Trophoblast cell (in vitro differentiated cells and primary cell): ENCODE data around the gene HLA-E.
"Not testable (repeated sequence)": the region's sequence is repeated elsewhere in the genome, so short reads cannot be mapped to it uniquely, and the experiment has no call there.

ENCODE experiments used
- DNase-seq, 2 donors: peaks; one replicate each; pipeline ENCODE4 v3.0.0-alpha.2; 2016
- H2AFZ ChIP-seq: 2 replicates; pipeline ENCODE4 v1.6.1; 2013; ENCODE audit warnings: low read length, moderate library complexity, mild to moderate bottlenecking; ENCODE audit not compliant: insufficient read depth, poor library complexity
- H2AK5ac ChIP-seq: 2 replicates; pipeline ENCODE4 v1.6.1; 2013; ENCODE audit warnings: mild to moderate bottlenecking, low read length
- H2BK120ac ChIP-seq: 2 replicates; pipeline ENCODE4 v1.6.1; 2013; ENCODE audit warnings: low read length, mild to moderate bottlenecking, moderate library complexity; ENCODE audit not compliant: insufficient read depth, poor library complexity
- H2BK12ac ChIP-seq: 2 replicates; pipeline ENCODE4 v1.6.1; 2013; ENCODE audit warnings: mild to moderate bottlenecking, low read length, moderate library complexity
- H2BK5ac ChIP-seq: 2 replicates; pipeline ENCODE4 v1.6.1; 2013; ENCODE audit warnings: low read length, low read depth, moderate library complexity, mild to moderate bottlenecking; ENCODE audit not compliant: poor library complexity
- H3K14ac ChIP-seq: 2 replicates; pipeline ENCODE4 v1.6.1; 2013; ENCODE audit warnings: mild to moderate bottlenecking, low read length
- H3K18ac ChIP-seq: 2 replicates; pipeline ENCODE4 v1.6.1; 2013; ENCODE audit warnings: mild to moderate bottlenecking, low read length
- H3K23ac ChIP-seq: 2 replicates; pipeline ENCODE4 v1.6.1; 2013; ENCODE audit warnings: low read length
- H3K27ac ChIP-seq: 2 replicates; pipeline ENCODE4 v1.5.1; 2013; ENCODE audit warnings: low read depth, mild to moderate bottlenecking, inconsistent platforms, low read length, moderate library complexity
- H3K27me3 ChIP-seq: 2 replicates; pipeline ENCODE4 v1.6.1; 2013; ENCODE audit warnings: inconsistent platforms, mild to moderate bottlenecking, low read length, moderate library complexity; ENCODE audit not compliant: insufficient read depth
- H3K36me3 ChIP-seq, 2 experiments: 1 replicate in 1 of 2; 2 replicates in 1 of 2; pipeline ENCODE4 v1.6.1; 2013; ENCODE audit warnings: low read length in 2 of 2, mild to moderate bottlenecking in 2 of 2, moderate library complexity in 1 of 2; ENCODE audit not compliant: insufficient read depth in 2 of 2, control insufficient read depth in 1 of 2
- H3K4ac ChIP-seq: 2 replicates; pipeline ENCODE4 v1.6.1; 2013; ENCODE audit warnings: low read depth, mild to moderate bottlenecking, low read length, moderate library complexity
- H3K4me1 ChIP-seq, 2 experiments: 1 replicate in 1 of 2; 2 replicates in 1 of 2; pipeline ENCODE4 v1.6.1; 2013; ENCODE audit warnings: low read length in 2 of 2, mild to moderate bottlenecking in 2 of 2, moderate library complexity in 1 of 2; ENCODE audit not compliant: insufficient read depth in 2 of 2, control insufficient read depth in 1 of 2
- H3K4me2 ChIP-seq: 2 replicates; pipeline ENCODE4 v1.6.1; 2013; ENCODE audit warnings: inconsistent platforms, mild to moderate bottlenecking, low read length, moderate library complexity
- H3K4me3 ChIP-seq: 2 replicates; pipeline ENCODE4 v1.5.1; 2013; ENCODE audit warnings: mild to moderate bottlenecking, low read depth, low read length, inconsistent platforms
- H3K79me1 ChIP-seq: one replicate; pipeline ENCODE4 v1.6.1; 2013; ENCODE audit warnings: low read length
- H3K79me2 ChIP-seq: 2 replicates; pipeline ENCODE4 v1.6.1; 2013; ENCODE audit warnings: low read length, mild to moderate bottlenecking; ENCODE audit not compliant: control insufficient read depth, insufficient read depth, poor library complexity
- H3K9ac ChIP-seq: 2 replicates; pipeline ENCODE4 v1.6.1; 2013; ENCODE audit warnings: mild to moderate bottlenecking, low read length
- H3K9me3 ChIP-seq: 2 replicates; pipeline ENCODE4 v1.6.1; 2013; ENCODE audit warnings: low read depth, mild to moderate bottlenecking, control low read depth, inconsistent platforms, low read length; ENCODE audit not compliant: insufficient read depth
- H4K12ac ChIP-seq: 2 replicates; pipeline ENCODE4 v1.6.1; 2013; ENCODE audit warnings: low read depth, mild to moderate bottlenecking, low read length, moderate library complexity
- H4K8ac ChIP-seq: 2 replicates; pipeline ENCODE4 v1.6.1; 2013; ENCODE audit warnings: low read depth, mild to moderate bottlenecking, low read length, moderate library complexity
- H4K91ac ChIP-seq: one replicate; pipeline ENCODE4 v1.6.1; 2013; ENCODE audit warnings: low read depth, mild to moderate bottlenecking, low read length, moderate library complexity
- WGBS: extraction: QIAGEN DNeasy Blood & Tissue Kit; methylation state at CpG from one replicate; pipeline ENCODE4 v1.1.7; 2013; ENCODE audit warnings: missing lambda C conversion rate; ENCODE audit not compliant: insufficient read length, insufficient coverage; ENCODE audit errors: extremely low coverage; 5-methylcytosine and 5-hydroxymethylcytosine counted together

The HLA-E gene

GRCh38 chr6:30481965-30482644 lies 7.2 kb upstream of the HLA-E start:
- not testable (repeated sequence) for H4K91ac ChIP-seq, H3K36me3 ChIP-seq
- no CpG with 5 or more reads among the region's 19 CpGs for WGBS

GRCh38 chr6:30483677-30484279 lies 5.5 kb upstream of the HLA-E start:
- peak in 1 of 2 donors; percentile 85 for DNase-seq
- Histone ChIP-seq H3K18ac (no peak overlapping the region), H2AK5ac (no peak overlapping the region), H3K4ac (no peak overlapping the region), H4K91ac (no peak overlapping the region), H3K27me3 (peaks cover 9% of the 10 kb centered on the region), H2AFZ (no peak overlapping the region), H3K36me3 (no peaks in the 10 kb centered on the region), H2BK120ac (no peak overlapping the region), H4K8ac (no peak overlapping the region), H3K79me1 (no peaks in the 10 kb centered on the region), H3K9ac (no peak overlapping the region), H2BK12ac (no peak overlapping the region), H3K14ac (no peak overlapping the region), H2BK5ac (no peak overlapping the region), H3K27ac (no peak overlapping the region), H3K4me1 (peaks cover 0 to 1% of the 10 kb centered on the region in 2 experiments), H3K23ac (no peak overlapping the region), H3K9me3 (no peaks in the 10 kb centered on the region), H3K4me2 (no peak overlapping the region), H3K79me2 (no peaks in the 10 kb centered on the region), H3K4me3 (no peak overlapping the region), H4K12ac (no peak overlapping the region)
- no CpG with 5 or more reads among the region's 7 CpGs for WGBS

More at GRCh38 chr6:30481965-30482644, 7.2 kb upstream of the HLA-E start:
- H3K27ac ChIP-seq, H2BK12ac ChIP-seq, H3K9me3 ChIP-seq, H3K79me1 ChIP-seq, H3K4ac ChIP-seq, H3K27me3 ChIP-seq, H2AFZ ChIP-seq, H3K18ac ChIP-seq, H3K9ac ChIP-seq, H3K4me1 ChIP-seq, H2BK5ac ChIP-seq, H2BK120ac ChIP-seq, H4K8ac ChIP-seq, H3K14ac ChIP-seq, H2AK5ac ChIP-seq, H3K4me2 ChIP-seq, H3K79me2 ChIP-seq, H3K4me3 ChIP-seq, H3K23ac ChIP-seq, H4K12ac ChIP-seq: not testable (repeated sequence)
- DNase-seq: peak; percentile 76 to 82

- Histone ChIP-seq H2BK12ac (no peak overlapping the region), H4K12ac (no peak overlapping the region), H3K4me1 (peaks cover 2 to 3% of the 10 kb centered on the region in 2 experiments), H3K4ac (no peak overlapping the region), H2BK120ac (no peak overlapping the region), H3K4me2 (no peak overlapping the region), H3K79me2 (peaks cover 3% of the 10 kb centered on the region), H3K18ac (no peak overlapping the region), H3K9ac (no peak overlapping the region), H2AK5ac (no peak overlapping the region), H2AFZ (no peak overlapping the region), H3K9me3 (no peaks in the 10 kb centered on the region), H3K27ac (no peak overlapping the region), H3K14ac (no peak overlapping the region), H4K91ac (no peak overlapping the region), H4K8ac (no peak overlapping the region), H3K27me3 (peaks cover 9% of the 10 kb centered on the region), H2BK5ac (no peak overlapping the region), H3K23ac (no peak overlapping the region), H3K36me3 (peaks cover 0 to under 1% of the 10 kb centered on the region in 2 experiments), H3K4me3 (no peak overlapping the region), H3K79me1 (peaks cover 4% of the 10 kb centered on the region)
- WGBS: no CpG with 5 or more reads among the region's 3 CpGs
- DNase-seq: no peak
Observed at GRCh38 chr6:30485236-30485635, 4.1 kb upstream of the HLA-E start.

- H4K91ac ChIP-seq: no peak overlapping the region
- H2BK12ac ChIP-seq: no peak overlapping the region
- peaks cover 4 to 5% of the 10 kb centered on the region in 2 experiments for H3K4me1 ChIP-seq
- H3K23ac ChIP-seq: no peak overlapping the region
- H3K79me2 ChIP-seq: peaks cover 3% of the 10 kb centered on the region
- no CpG with 5 or more reads among the region's 9 CpGs for WGBS
- no peak overlapping the region for H3K4me3 ChIP-seq
- no peak overlapping the region for H2BK5ac ChIP-seq
- H3K4me2 ChIP-seq: no peak overlapping the region
- no peaks in the 10 kb centered on the region for H3K9me3 ChIP-seq
- no peak for DNase-seq
- no peak overlapping the region for H4K8ac ChIP-seq
- no peak overlapping the region for H3K27ac ChIP-seq
- no peaks in the 10 kb centered on the region for H3K27me3 ChIP-seq
- peaks cover 18 to 25% of the 10 kb centered on the region in 2 experiments for H3K36me3 ChIP-seq
- no peak overlapping the region for H3K14ac ChIP-seq
- H3K18ac ChIP-seq: no peak overlapping the region
- H3K4ac ChIP-seq: no peak overlapping the region
- no peak overlapping the region for H2AFZ ChIP-seq
- peaks cover 4% of the 10 kb centered on the region for H3K79me1 ChIP-seq
- no peak overlapping the region for H2BK120ac ChIP-seq
- H2AK5ac ChIP-seq: no peak overlapping the region
- no peak overlapping the region for H3K9ac ChIP-seq
- H4K12ac ChIP-seq: no peak overlapping the region
Observed at GRCh38 chr6:30487926-30488325, 1.4 kb upstream of the HLA-E start.
